ENCODE data around the gene SCAPER.

- TF ChIP-seq, protein P1, sequence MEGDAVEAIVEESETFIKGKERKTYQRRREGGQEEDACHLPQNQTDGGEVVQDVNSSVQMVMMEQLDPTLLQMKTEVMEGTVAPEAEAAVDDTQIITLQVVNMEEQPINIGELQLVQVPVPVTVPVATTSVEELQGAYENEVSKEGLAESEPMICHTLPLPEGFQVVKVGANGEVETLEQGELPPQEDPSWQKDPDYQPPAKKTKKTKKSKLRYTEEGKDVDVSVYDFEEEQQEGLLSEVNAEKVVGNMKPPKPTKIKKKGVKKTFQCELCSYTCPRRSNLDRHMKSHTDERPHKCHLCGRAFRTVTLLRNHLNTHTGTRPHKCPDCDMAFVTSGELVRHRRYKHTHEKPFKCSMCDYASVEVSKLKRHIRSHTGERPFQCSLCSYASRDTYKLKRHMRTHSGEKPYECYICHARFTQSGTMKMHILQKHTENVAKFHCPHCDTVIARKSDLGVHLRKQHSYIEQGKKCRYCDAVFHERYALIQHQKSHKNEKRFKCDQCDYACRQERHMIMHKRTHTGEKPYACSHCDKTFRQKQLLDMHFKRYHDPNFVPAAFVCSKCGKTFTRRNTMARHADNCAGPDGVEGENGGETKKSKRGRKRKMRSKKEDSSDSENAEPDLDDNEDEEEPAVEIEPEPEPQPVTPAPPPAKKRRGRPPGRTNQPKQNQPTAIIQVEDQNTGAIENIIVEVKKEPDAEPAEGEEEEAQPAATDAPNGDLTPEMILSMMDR (IDR thresholded peaks at IDR 0.05; ENCODE audit: low read depth, low read length) = no peak
- TF ChIP-seq EZH2phosphoT487 (IDR thresholded peaks at IDR 0.05; ENCODE audit: low read depth) = no peak
Measured at GRCh38 chr15:76913737-76914136, 8.6 kb upstream of the SCAPER start.

Data from OCI-LY3 (cell line).